SK-N-SH (cell line): Measurements from ENCODE around the gene TRAPPC8. TPM values are rescaled to one million over a fixed set of nuclear protein-coding genes. Genes with fewer than 3 reads are reported as not detected.

Experiments used
- CTCF ChIA-PET: fragments of 300-600, 350-600 bp; formaldehyde crosslinking; extraction: SDS; loops from one replicate; lab custom pipeline; 2021; lab: Yijun Ruan, JAX
- POLR2A ChIA-PET: fragments of 350-600 bp; sonication (Branson Sonifier 250); formaldehyde crosslinking; extraction: SDS; loops from one replicate; lab custom pipeline; 2020; ENCODE audit warnings: antibody characterized with exemption, inconsistent platforms; lab: Yijun Ruan, JAX
- DNase-seq: peaks from one replicate; pipeline ENCODE4 v3.0.0; 2012
- H2AFZ ChIP-seq: fragments of 200-600 bp; sonication (generic); 2 replicates; pipeline ENCODE4 v1.8.1; 2016; ENCODE audit warnings: antibody characterized with exemption, mild to moderate bottlenecking, low read depth
- H3F3A ChIP-seq: fragments of 200-600 bp; sonication (generic); replicated peaks from 2 replicates; pipeline ENCODE3; 2016; ENCODE audit warnings: antibody characterized with exemption, mild to moderate bottlenecking; ENCODE audit not compliant: insufficient read depth
- H3K27ac ChIP-seq, 2 experiments: fragments of 200-500 bp in 1 of 2; fragments of 200-600 bp in 1 of 2; sonication (Bioruptor generic) in 1 of 2; sonication (generic), shearing (Covaris generic) in 1 of 2; 2 replicates each; pipeline versions ENCODE4 v1.5.1 to v1.6.1; 2014 to 2016; ENCODE audit warnings: low read depth in 2 of 2, inconsistent platforms in 1 of 2, low read length in 1 of 2, mild to moderate bottlenecking in 1 of 2, mixed read lengths in 1 of 2
- H3K27me3 ChIP-seq: fragments of 200-600 bp; sonication (generic), shearing (Covaris generic); 2 replicates; pipeline ENCODE4 v1.6.1; 2016; ENCODE audit warnings: mixed run types; ENCODE audit not compliant: insufficient read depth
- H3K36me3 ChIP-seq, 2 experiments: fragments of 200-500 bp in 1 of 2; fragments of 200-600 bp in 1 of 2; sonication (Bioruptor generic) in 1 of 2; sonication (generic) in 1 of 2; replicated peaks in 1 of 2; 2 replicates each; pipeline versions ENCODE3 to v1.5.1; 2014 to 2016; ENCODE audit warnings: low read length in 1 of 2, mild to moderate bottlenecking in 1 of 2; ENCODE audit not compliant: insufficient read depth in 2 of 2, control insufficient read depth in 1 of 2
- H3K4me1 ChIP-seq, 2 experiments: fragments of 200-500 bp in 1 of 2; fragments of 200-600 bp in 1 of 2; sonication (Bioruptor generic) in 1 of 2; sonication (generic), shearing (Covaris generic) in 1 of 2; 2 replicates each; pipeline versions ENCODE4 v1.5.1 to v1.6.1; 2014 to 2016; ENCODE audit warnings: low read depth in 1 of 2, low read length in 1 of 2, mixed run types in 1 of 2; ENCODE audit not compliant: insufficient read depth in 2 of 2, control insufficient read depth in 1 of 2
- H3K4me2 ChIP-seq: fragments of 200-600 bp; sonication (generic), shearing (Covaris generic); 2 replicates; pipeline ENCODE4 v1.6.1; 2017; ENCODE audit warnings: mixed run types
- H3K4me3 ChIP-seq, 2 experiments: fragments of 200-500 bp in 1 of 2; fragments of 200-600 bp in 1 of 2; sonication (Bioruptor generic) in 1 of 2; sonication (generic), shearing (Covaris generic) in 1 of 2; 2 replicates each; pipeline versions ENCODE4 v1.5.1 to v1.8.1; 2014 to 2016; ENCODE audit warnings: low read depth in 2 of 2, inconsistent platforms in 1 of 2, low read length in 1 of 2, mild to moderate bottlenecking in 1 of 2, mixed read lengths in 1 of 2, moderate library complexity in 1 of 2
- H3K79me2 ChIP-seq: fragments of 200-600 bp; sonication (generic); 2 replicates; pipeline ENCODE4 v1.8.1; 2017; ENCODE audit warnings: mild to moderate bottlenecking; ENCODE audit not compliant: insufficient read depth
- H3K9ac ChIP-seq: fragments of 200-600 bp; sonication (generic); 2 replicates; pipeline ENCODE4 v1.6.1; 2017; ENCODE audit warnings: mixed run types
- H3K9me2 ChIP-seq: fragments of 200-600 bp; sonication (generic); 2 replicates; pipeline ENCODE4 v1.6.1; 2017; ENCODE audit warnings: mixed run types
- H3K9me3 ChIP-seq: fragments of 200-600 bp; sonication (generic); 2 replicates; pipeline ENCODE4 v1.6.1; 2017; ENCODE audit warnings: mixed run types, mild to moderate bottlenecking, moderate library complexity
- H4K20me1 ChIP-seq: fragments of 200-600 bp; sonication (generic); 2 replicates; pipeline ENCODE4 v1.6.1; 2017; ENCODE audit warnings: mild to moderate bottlenecking, mixed run types; ENCODE audit not compliant: insufficient read depth
- ELF1 ChIP-seq: IDR thresholded peaks from 2 replicates; pipeline ENCODE4 v1.4.0; 2012
- FOSL2 ChIP-seq: IDR thresholded peaks from 2 replicates; pipeline ENCODE4 v1.4.0; 2012; ENCODE audit warnings: low read depth, mild to moderate bottlenecking, moderate library complexity, borderline replicate concordance
- GABPA ChIP-seq: IDR thresholded peaks from 2 replicates; pipeline ENCODE4 v1.4.0; 2012; ENCODE audit warnings: low read depth, mild to moderate bottlenecking
- MEF2A ChIP-seq: IDR thresholded peaks from 2 replicates; pipeline ENCODE4 v1.4.0; 2012; ENCODE audit warnings: low read depth, borderline replicate concordance
- NRF1 ChIP-seq: IDR thresholded peaks from 2 replicates; pipeline ENCODE4 v1.6.1; 2012; ENCODE audit warnings: low read depth, mild to moderate bottlenecking, low read length
- RFX5 ChIP-seq: IDR thresholded peaks from 2 replicates; pipeline ENCODE4 v1.6.1; 2012; ENCODE audit warnings: mild to moderate bottlenecking, improper control_type of control experiment, low read length
- RXRA ChIP-seq: IDR thresholded peaks from 2 replicates; pipeline ENCODE4 v1.4.0; 2012; ENCODE audit warnings: low read depth, mild to moderate bottlenecking, borderline replicate concordance
- SMC3 ChIP-seq: IDR thresholded peaks from 2 replicates; pipeline ENCODE4 v1.6.1; 2012; ENCODE audit warnings: low read depth, low read length, improper control_type of control experiment
- TAF1 ChIP-seq: IDR thresholded peaks from 2 replicates; pipeline ENCODE4 v1.6.1; 2012; ENCODE audit warnings: low read depth, mild to moderate bottlenecking, low read length, moderate library complexity, borderline replicate concordance
- TEAD4 ChIP-seq: IDR thresholded peaks from 2 replicates; pipeline ENCODE4 v1.4.0; 2012; ENCODE audit warnings: mild to moderate bottlenecking, borderline replicate concordance; ENCODE audit not compliant: insufficient read depth
- WGBS: methylation state at CpG from one replicate; pipeline ENCODE4 v1.1.6; 2017; ENCODE audit warnings: low lambda C conversion rate; 5-methylcytosine and 5-hydroxymethylcytosine counted together
- polyA plus RNA-seq, 3 experiments: library from polyadenylated mRNA; depleted of rRNA; stranded (reverse); fragments of >200 nt; gene quantifications; 2 replicates each; pipeline ENCODE4 v1.2.3, GENCODE V29; 2012
- TF ChIP-seq, protein P1 (sequence below): IDR thresholded peaks from 2 replicates; pipeline ENCODE4; 2012
- TF ChIP-seq, protein P2 (sequence below): fragments of 200-600 bp; sonication (generic); IDR thresholded peaks from 2 replicates; pipeline ENCODE4 v1.6.1; 2017; ENCODE audit warnings: antibody characterized with exemption, mild to moderate bottlenecking, moderate library complexity
- TF ChIP-seq, protein P3 (sequence below): fragments of 150-350 bp; IDR thresholded peaks from 2 replicates; pipeline ENCODE4 v1.6.1; 2016; ENCODE audit warnings: mild to moderate bottlenecking, low read depth, low read length

The TRAPPC8 gene
- polyA plus RNA-seq, 1 of the 3 experiments (the other 2 are of a cell fraction): 14.9 TPM

DNA sequence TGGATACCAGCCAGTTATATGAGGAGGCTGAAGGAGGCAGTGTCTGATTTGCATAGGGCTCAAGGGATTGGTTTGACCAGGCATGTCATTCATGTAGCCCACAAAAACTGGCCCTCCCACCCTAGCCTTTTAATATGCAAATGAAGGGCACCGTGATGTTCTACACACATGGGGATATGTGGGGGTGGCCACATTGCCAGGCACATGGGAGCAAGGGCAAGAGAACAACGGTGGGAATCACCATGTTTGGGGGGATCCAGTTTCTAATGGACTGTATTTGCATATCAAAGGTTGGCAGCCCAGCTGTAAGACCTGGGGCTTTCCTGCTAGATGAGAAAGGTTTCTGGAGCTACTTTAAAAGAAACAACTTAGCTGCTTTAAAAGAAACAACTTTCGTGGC lies 117.2 kb downstream of the TRAPPC8 start:
- no peak overlapping the region for H3K27ac ChIP-seq
- 65% methylated on average over 3 of the region's 3 CpGs for WGBS
- no peaks in the 10 kb centered on the region for H3K4me1 ChIP-seq
- no peak overlapping the region for H2AFZ ChIP-seq
- H3K79me2 ChIP-seq: no peaks in the 10 kb centered on the region
- DNase-seq: no peak
- H3K9me3 ChIP-seq: no peaks in the 10 kb centered on the region
- H3K9me2 ChIP-seq: no peaks in the 10 kb centered on the region
- H3K9ac ChIP-seq: no peak overlapping the region
- H3K27me3 ChIP-seq: no peaks in the 10 kb centered on the region
- no peak for TF ChIP-seq RXRA
- TF ChIP-seq, all 33 proteins: peak for 0
- H3K4me3 ChIP-seq: no peak overlapping the region
- POLR2A ChIA-PET: no interaction called here
- no peak overlapping the region for H3K4me2 ChIP-seq
- no peaks in the 10 kb centered on the region for H4K20me1 ChIP-seq
- peaks cover 12 to 16% of the 10 kb centered on the region in 2 experiments for H3K36me3 ChIP-seq
- no peaks in the 10 kb centered on the region for H3F3A ChIP-seq
- CTCF ChIA-PET: no interaction called here

DNA sequence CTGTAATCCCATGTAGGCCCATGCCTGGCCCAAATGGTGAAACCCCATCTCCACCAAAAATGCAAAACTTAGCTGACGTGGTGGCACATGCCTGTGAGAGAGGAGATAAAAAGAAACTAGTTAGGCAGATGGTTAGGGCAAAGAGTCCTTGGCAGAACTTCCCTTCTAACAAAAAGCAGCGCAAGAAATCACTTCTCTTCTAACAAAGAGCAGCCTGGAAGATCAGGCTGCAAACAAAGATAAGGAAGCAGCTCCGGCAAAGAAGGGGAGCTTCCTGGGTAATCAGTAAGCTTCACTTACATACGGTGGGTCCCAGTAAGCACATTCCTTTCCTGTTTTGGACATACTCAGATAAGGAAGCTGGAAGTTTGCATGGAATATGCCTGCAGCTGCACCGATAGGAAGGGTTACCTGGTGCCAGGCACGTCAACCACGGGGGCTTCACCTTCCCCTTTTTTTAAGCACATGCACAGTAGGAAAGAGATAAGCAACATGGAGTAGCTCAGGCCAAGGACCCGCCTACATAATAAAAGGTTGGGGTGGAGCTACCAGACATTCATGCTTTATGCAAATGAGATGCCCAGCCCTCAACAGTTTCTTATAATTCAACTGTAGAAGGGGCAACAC lies 121.3 kb downstream of the TRAPPC8 start:
- TF ChIP-seq SMC3 (no peak), NRF1 (no peak), FOSL2 (no peak), GABPA (no peak), TAF1 (no peak), ELF1 (no peak), TEAD4 (no peak), MEF2A (no peak), RFX5 (no peak)
- TF ChIP-seq, protein P1, sequence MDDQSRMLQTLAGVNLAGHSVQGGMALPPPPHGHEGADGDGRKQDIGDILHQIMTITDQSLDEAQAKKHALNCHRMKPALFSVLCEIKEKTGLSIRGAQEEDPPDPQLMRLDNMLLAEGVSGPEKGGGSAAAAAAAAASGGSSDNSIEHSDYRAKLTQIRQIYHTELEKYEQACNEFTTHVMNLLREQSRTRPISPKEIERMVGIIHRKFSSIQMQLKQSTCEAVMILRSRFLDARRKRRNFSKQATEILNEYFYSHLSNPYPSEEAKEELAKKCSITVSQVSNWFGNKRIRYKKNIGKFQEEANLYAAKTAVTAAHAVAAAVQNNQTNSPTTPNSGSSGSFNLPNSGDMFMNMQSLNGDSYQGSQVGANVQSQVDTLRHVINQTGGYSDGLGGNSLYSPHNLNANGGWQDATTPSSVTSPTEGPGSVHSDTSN: no peak
- TF ChIP-seq, protein P2, sequence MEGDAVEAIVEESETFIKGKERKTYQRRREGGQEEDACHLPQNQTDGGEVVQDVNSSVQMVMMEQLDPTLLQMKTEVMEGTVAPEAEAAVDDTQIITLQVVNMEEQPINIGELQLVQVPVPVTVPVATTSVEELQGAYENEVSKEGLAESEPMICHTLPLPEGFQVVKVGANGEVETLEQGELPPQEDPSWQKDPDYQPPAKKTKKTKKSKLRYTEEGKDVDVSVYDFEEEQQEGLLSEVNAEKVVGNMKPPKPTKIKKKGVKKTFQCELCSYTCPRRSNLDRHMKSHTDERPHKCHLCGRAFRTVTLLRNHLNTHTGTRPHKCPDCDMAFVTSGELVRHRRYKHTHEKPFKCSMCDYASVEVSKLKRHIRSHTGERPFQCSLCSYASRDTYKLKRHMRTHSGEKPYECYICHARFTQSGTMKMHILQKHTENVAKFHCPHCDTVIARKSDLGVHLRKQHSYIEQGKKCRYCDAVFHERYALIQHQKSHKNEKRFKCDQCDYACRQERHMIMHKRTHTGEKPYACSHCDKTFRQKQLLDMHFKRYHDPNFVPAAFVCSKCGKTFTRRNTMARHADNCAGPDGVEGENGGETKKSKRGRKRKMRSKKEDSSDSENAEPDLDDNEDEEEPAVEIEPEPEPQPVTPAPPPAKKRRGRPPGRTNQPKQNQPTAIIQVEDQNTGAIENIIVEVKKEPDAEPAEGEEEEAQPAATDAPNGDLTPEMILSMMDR: no peak
- TF ChIP-seq, protein P3, sequence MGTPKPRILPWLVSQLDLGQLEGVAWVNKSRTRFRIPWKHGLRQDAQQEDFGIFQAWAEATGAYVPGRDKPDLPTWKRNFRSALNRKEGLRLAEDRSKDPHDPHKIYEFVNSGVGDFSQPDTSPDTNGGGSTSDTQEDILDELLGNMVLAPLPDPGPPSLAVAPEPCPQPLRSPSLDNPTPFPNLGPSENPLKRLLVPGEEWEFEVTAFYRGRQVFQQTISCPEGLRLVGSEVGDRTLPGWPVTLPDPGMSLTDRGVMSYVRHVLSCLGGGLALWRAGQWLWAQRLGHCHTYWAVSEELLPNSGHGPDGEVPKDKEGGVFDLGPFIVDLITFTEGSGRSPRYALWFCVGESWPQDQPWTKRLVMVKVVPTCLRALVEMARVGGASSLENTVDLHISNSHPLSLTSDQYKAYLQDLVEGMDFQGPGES: no peak
- POLR2A ChIA-PET: no interaction called here

More for the DNA sequence above, 121.3 kb downstream of the TRAPPC8 start:
- no peaks in the 10 kb centered on the region for H3K9me2 ChIP-seq
- H3K27me3 ChIP-seq: no peaks in the 10 kb centered on the region
- DNase-seq: no peak
- H3F3A ChIP-seq: no peaks in the 10 kb centered on the region
- H3K79me2 ChIP-seq: no peaks in the 10 kb centered on the region
- H4K20me1 ChIP-seq: no peaks in the 10 kb centered on the region
- H2AFZ ChIP-seq: no peak overlapping the region
- no peak overlapping the region for H3K27ac ChIP-seq
- no peaks in the 10 kb centered on the region for H3K36me3 ChIP-seq
- H3K9me3 ChIP-seq: no peaks in the 10 kb centered on the region
- CTCF ChIA-PET: interaction anchor here (1.5 to 3.1 kb wide), 3 partner anchors 99 to 265 kb away, joined by 5 to 21 read pairs (median 11); no protein-coding TSS in a partner anchor
- no peak overlapping the region for H3K9ac ChIP-seq
- H3K4me3 ChIP-seq: no peak overlapping the region
- H3K4me2 ChIP-seq: no peak overlapping the region
- WGBS: 76% methylated on average over 8 of the region's 8 CpGs
- no peaks in the 10 kb centered on the region for H3K4me1 ChIP-seq
